T-cell (primary cell): ENCODE measurements around the gene KRTAP3-2. TPM values are rescaled to one million over a fixed set of nuclear protein-coding genes. Genes with fewer than 3 reads are reported as not detected.

ENCODE experiments used
- ATAC-seq, 4 experiments: fragments of 200-7000 bp in 3 of 4; fragments of 150-1000 bp in 1 of 4; cut with Tn5 transposase; replicated peaks in 1 of 4; 1 replicate in 3 of 4; 2 replicates in 1 of 4; pipeline ENCODE4 v1.10.0; 2021; ENCODE audit warnings: moderate library complexity in 3 of 4, mild to moderate bottlenecking in 2 of 4, moderate number of reproducible peaks in 1 of 4
- CTCF ChIA-PET, 2 donors: fragments of 300-600 bp; sonication (Branson Sonifier 250); formaldehyde crosslinking; loops; one replicate each; lab custom pipeline; 2022; ENCODE audit warnings: antibody characterized with exemption in 2 of 2; lab: Charles Lee
- POLR2A ChIA-PET, 2 donors: fragments of 300-600 bp; sonication (Branson Sonifier 250); formaldehyde crosslinking; loops; one replicate each; lab custom pipeline; 2022; ENCODE audit warnings: antibody characterized with exemption in 2 of 2; lab: Charles Lee
- DNase-seq, 35 experiments: peaks; one replicate each; pipeline versions ENCODE4 v3.0.0 to v3.0.0-alpha.2; 2013 to 2023
- H3K27ac ChIP-seq: one replicate; pipeline ENCODE4 v1.5.1; 2013; ENCODE audit warnings: low read length
- H3K27me3 ChIP-seq, 2 experiments: replicated peaks in 1 of 2; 1 replicate in 1 of 2; 2 replicates in 1 of 2; pipeline versions ENCODE4 v1.6.1 to v1.7.0; 2013; ENCODE audit warnings: low read length in 1 of 2, mixed read lengths in 1 of 2; ENCODE audit not compliant: control insufficient read depth in 2 of 2, insufficient read depth in 2 of 2; ENCODE audit errors: extremely low read depth in 1 of 2
- H3K36me3 ChIP-seq, 2 donors: 1 replicate in 1 of 2; 2 replicates in 1 of 2; pipeline versions ENCODE4 v1.6.1 to v1.7.0; 2013; ENCODE audit warnings: low read length in 1 of 2; ENCODE audit not compliant: control insufficient read depth in 2 of 2, insufficient read depth in 1 of 2; ENCODE audit errors: extremely low read depth in 1 of 2
- H3K4me1 ChIP-seq, 2 experiments: 1 replicate in 1 of 2; 2 replicates in 1 of 2; pipeline versions ENCODE4 v1.6.1 to v1.7.0; 2013; ENCODE audit warnings: low read length in 2 of 2, mixed read lengths in 1 of 2; ENCODE audit not compliant: insufficient read depth in 2 of 2, control insufficient read depth in 1 of 2; ENCODE audit errors: extremely low read depth in 1 of 2
- H3K4me3 ChIP-seq, 2 donors: 1 replicate in 1 of 2; 2 replicates in 1 of 2; pipeline versions ENCODE4 v1.5.1 to v1.7.0; 2013; ENCODE audit warnings: mild to moderate bottlenecking in 2 of 2, low read length in 1 of 2, moderate library complexity in 1 of 2; ENCODE audit not compliant: control insufficient read depth in 1 of 2; ENCODE audit errors: extremely low read depth in 1 of 2
- H3K9me3 ChIP-seq: 2 replicates; pipeline ENCODE4 v1.7.0; 2013
- H3K27ac Mint-ChIP-seq, 2 donors: one replicate each; pipeline ENCODE4 v1.8.0; 2020 to 2021; ENCODE audit warnings: mild to moderate bottlenecking in 2 of 2, mixed read lengths in 2 of 2
- H3K27me3 Mint-ChIP-seq, 2 donors: one replicate each; pipeline ENCODE4 v1.8.0; 2021 to 2022; ENCODE audit warnings: mixed read lengths in 2 of 2
- H3K36me3 Mint-ChIP-seq: one replicate; pipeline ENCODE4 v1.8.0; 2021; ENCODE audit warnings: mixed read lengths
- H3K4me1 Mint-ChIP-seq, 3 donors: one replicate each; pipeline ENCODE4 v1.8.0; 2020 to 2022; ENCODE audit warnings: mixed read lengths in 3 of 3, mild to moderate bottlenecking in 1 of 3
- H3K4me3 Mint-ChIP-seq, 3 donors: one replicate each; pipeline ENCODE4 v1.8.0; 2020 to 2022; ENCODE audit warnings: mild to moderate bottlenecking in 3 of 3, mixed read lengths in 3 of 3, moderate library complexity in 3 of 3
- H3K9me3 Mint-ChIP-seq, 3 donors: one replicate each; pipeline ENCODE4 v1.8.0; 2020 to 2022; ENCODE audit warnings: mixed read lengths in 3 of 3
- WGBS: methylation state at CpG from one replicate; pipeline ENCODE4 v1.1.5; 2013; ENCODE audit warnings: missing lambda C conversion rate; ENCODE audit not compliant: insufficient coverage; 5-methylcytosine and 5-hydroxymethylcytosine counted together
- total RNA-seq, 35 experiments: library from RNA in 6 of 35; stranded (reverse) in 6 of 35; fragments of 120-200 nt in 1 of 35; gene quantifications; one replicate each; pipeline versions ENCODE4 v1.2.1 to v1.2.4 and lab custom pipeline; 2013 to 2026

The KRTAP3-2 gene
- total RNA-seq, 5 donors from 2014 or later (not counting 1 experiment from before 2014, with no cell fraction given): not detected

- ChIA-PET CTCF (interaction anchor here in 1 of 2 donors (0.5 kb wide), 1 partner anchor 690 kb away, joined by 4 read pairs; no protein-coding TSS in a partner anchor), POLR2A (no interaction called here)
- Histone ChIP-seq H3K9me3 (no peaks in the 10 kb centered on the region), H3K4me1 (no peaks in the 10 kb centered on the region), H3K27ac (no peak overlapping the region), H3K36me3 (no peaks in the 10 kb centered on the region), H3K4me3 (no peak overlapping the region), H3K27me3 (peaks cover 0 to 22% of the 10 kb centered on the region in 2 experiments)
- DNase-seq: no peak
- no peaks in the 10 kb centered on the region for H3K36me3 Mint-ChIP-seq
- no peak overlapping the region for H3K27ac Mint-ChIP-seq
- ATAC-seq: no peak
- no peaks in the 10 kb centered on the region for H3K4me1 Mint-ChIP-seq
- H3K4me3 Mint-ChIP-seq: no peak overlapping the region
- WGBS: 100% methylated on average over 1 of the region's 4 CpGs
- H3K27me3 Mint-ChIP-seq: peaks cover 22 to 26% of the 10 kb centered on the region in 2 donors
- no peaks in the 10 kb centered on the region for H3K9me3 Mint-ChIP-seq
These were observed 4.2 kb upstream of the KRTAP3-2 start for GRCh38 chr17:41003926-41004325.

GRCh38 chr17:41002814-41003213, 3.1 kb upstream of the KRTAP3-2 start:
- H3K9me3 ChIP-seq: no peaks in the 10 kb centered on the region
- ATAC-seq: no peak
- ChIA-PET POLR2A (no interaction called here), CTCF (no interaction called here)
- Mint-ChIP-seq H3K27me3 (peaks cover 28 to 30% of the 10 kb centered on the region in 2 donors), H3K4me3 (no peak overlapping the region), H3K4me1 (no peaks in the 10 kb centered on the region), H3K9me3 (no peaks in the 10 kb centered on the region), H3K27ac (no peak overlapping the region), H3K36me3 (no peaks in the 10 kb centered on the region)
- H3K36me3 ChIP-seq: no peaks in the 10 kb centered on the region
- H3K4me3 ChIP-seq: no peak overlapping the region
- WGBS: 60% methylated on average over 3 of the region's 5 CpGs
- no peak overlapping the region for H3K27ac ChIP-seq
- H3K27me3 ChIP-seq: peaks cover 0 to 17% of the 10 kb centered on the region in 2 experiments
- DNase-seq: no peak
- H3K4me1 ChIP-seq: no peaks in the 10 kb centered on the region

- H3K36me3 Mint-ChIP-seq: no peaks in the 10 kb centered on the region
- H3K27ac Mint-ChIP-seq: no peak overlapping the region
- peaks cover 37 to 38% of the 10 kb centered on the region in 2 donors for H3K27me3 Mint-ChIP-seq
- Histone ChIP-seq H3K27ac (no peak overlapping the region), H3K36me3 (no peaks in the 10 kb centered on the region), H3K4me3 (no peak overlapping the region), H3K9me3 (no peaks in the 10 kb centered on the region), H3K4me1 (no peaks in the 10 kb centered on the region), H3K27me3 (peaks cover 4 to 17% of the 10 kb centered on the region in 2 experiments)
- WGBS: no CpG with 5 or more reads among the region's 4 CpGs
- ATAC-seq (no peak), DNase-seq (no peak)
- no peaks in the 10 kb centered on the region for H3K4me1 Mint-ChIP-seq
- ChIA-PET POLR2A (no interaction called here), CTCF (no interaction called here)
- no peaks in the 10 kb centered on the region for H3K9me3 Mint-ChIP-seq
- H3K4me3 Mint-ChIP-seq: no peak overlapping the region
These were observed 2.1 kb upstream of the KRTAP3-2 start for GRCh38 chr17:41001795-41002194.

GRCh38 chr17:40997361-40997760, 2.3 kb downstream of the KRTAP3-2 start:
- H3K36me3 ChIP-seq: no peaks in the 10 kb centered on the region
- 45% methylated on average over 1 of the region's 2 CpGs for WGBS
- no peaks in the 10 kb centered on the region for H3K9me3 ChIP-seq
- H3K4me1 ChIP-seq: no peaks in the 10 kb centered on the region
- ChIA-PET POLR2A (interaction anchor here in 1 of 2 donors (0.5 kb wide), 1 partner anchor 357 kb away, joined by 3 read pairs; no protein-coding TSS in a partner anchor), CTCF (no interaction called here)
- peaks cover 53 to 57% of the 10 kb centered on the region in 2 donors for H3K27me3 Mint-ChIP-seq
- no peak overlapping the region for H3K27ac ChIP-seq
- no peaks in the 10 kb centered on the region for H3K9me3 Mint-ChIP-seq
- H3K4me1 Mint-ChIP-seq: no peaks in the 10 kb centered on the region
- no peak overlapping the region for H3K4me3 Mint-ChIP-seq
- DNase-seq (no peak), ATAC-seq (no peak)
- peaks cover 6 to 12% of the 10 kb centered on the region in 2 experiments for H3K27me3 ChIP-seq
- H3K4me3 ChIP-seq: no peak overlapping the region
- H3K36me3 Mint-ChIP-seq: no peaks in the 10 kb centered on the region
- H3K27ac Mint-ChIP-seq: no peak overlapping the region

- no peak for ATAC-seq
- CTCF ChIA-PET: no interaction called here
- no peak overlapping the region for H3K27ac ChIP-seq
- no peaks in the 10 kb centered on the region for H3K4me1 Mint-ChIP-seq
- no peaks in the 10 kb centered on the region for H3K36me3 Mint-ChIP-seq
- 14% methylated on average over 1 of the region's 4 CpGs for WGBS
- no peak overlapping the region for H3K27ac Mint-ChIP-seq
- H3K9me3 Mint-ChIP-seq: no peaks in the 10 kb centered on the region
- DNase-seq: no peak
- no peak overlapping the region for H3K4me3 Mint-ChIP-seq
- H3K27me3 ChIP-seq: peaks cover 6 to 8% of the 10 kb centered on the region in 2 experiments
- H3K27me3 Mint-ChIP-seq: peaks cover 55 to 56% of the 10 kb centered on the region in 2 donors
- H3K36me3 ChIP-seq: no peaks in the 10 kb centered on the region
- no peak overlapping the region for H3K4me3 ChIP-seq
- POLR2A ChIA-PET: no interaction called here
- no peaks in the 10 kb centered on the region for H3K9me3 ChIP-seq
- H3K4me1 ChIP-seq: no peaks in the 10 kb centered on the region
These were observed 2.9 kb downstream of the KRTAP3-2 start for GRCh38 chr17:40996829-40997228.

- ChIA-PET CTCF (interaction anchor here in 1 of 2 donors (0.6 kb wide), 1 partner anchor 541 kb away, joined by 4 read pairs; no protein-coding TSS in a partner anchor), POLR2A (no interaction called here)
- Mint-ChIP-seq H3K27me3 (peaks cover 55 to 56% of the 10 kb centered on the region in 2 donors), H3K36me3 (no peaks in the 10 kb centered on the region), H3K4me1 (no peaks in the 10 kb centered on the region), H3K4me3 (no peak overlapping the region), H3K27ac (no peak overlapping the region), H3K9me3 (no peaks in the 10 kb centered on the region)
- Histone ChIP-seq H3K9me3 (peaks cover 2% of the 10 kb centered on the region), H3K4me3 (no peak overlapping the region), H3K36me3 (no peaks in the 10 kb centered on the region), H3K27ac (no peak overlapping the region), H3K27me3 (peaks cover 5 to 6% of the 10 kb centered on the region in 2 experiments), H3K4me1 (no peaks in the 10 kb centered on the region)
- DNase-seq (no peak), ATAC-seq (no peak)
- no CpG with 5 or more reads among the region's 1 CpG for WGBS
These were observed 4.6 kb downstream of the KRTAP3-2 start for GRCh38 chr17:40995116-40995515.
